Measurements from ENCODE around the gene HCRT.
"Not testable (repeated sequence)": the region's sequence is repeated elsewhere in the genome, so short reads cannot be mapped to it uniquely, and the experiment has no call there.

HCRT gene

GRCh38 chr17:42179335-42179734, 5.9 kb downstream of the HCRT start:
- no peak for DNase-seq

GRCh38 chr17:42178817-42179216, 6.4 kb downstream of the HCRT start:
- DNase-seq, result no peak

GRCh38 chr17:42177684-42178083, 7.6 kb downstream of the HCRT start:
- no peak for DNase-seq

- DNase-seq, result no peak
Observed at GRCh38 chr17:42174126-42174783, 11.0 kb downstream of the HCRT start.

- no peak for DNase-seq
Observed at GRCh38 chr17:42171831-42172230, 13.4 kb downstream of the HCRT start.

- DNase-seq, result no peak
Observed at GRCh38 chr17:42169351-42169750, 15.9 kb downstream of the HCRT start.

- DNase-seq, result no peak
Observed at GRCh38 chr17:42167807-42168206, 17.4 kb downstream of the HCRT start.

- DNase-seq, result no peak
Observed at GRCh38 chr17:42166196-42166763, 19.0 kb downstream of the HCRT start.

GRCh38 chr17:42165751-42166150, 19.5 kb downstream of the HCRT start:
- no peak for DNase-seq

GRCh38 chr17:42163696-42164407, 21.4 kb downstream of the HCRT start:
- DNase-seq, result no peak

- DNase-seq, result no peak
Observed at GRCh38 chr17:42163113-42163512, 22.1 kb downstream of the HCRT start.

- DNase-seq, result no peak
Observed at GRCh38 chr17:42160531-42160910, 24.7 kb downstream of the HCRT start.

GRCh38 chr17:42159796-42160530, 25.3 kb downstream of the HCRT start:
- no peak for DNase-seq

- DNase-seq, result no peak
Observed at GRCh38 chr17:42155614-42156045, 29.6 kb downstream of the HCRT start.

- DNase-seq, result no peak
Observed at GRCh38 chr17:42153919-42154742, 31.1 kb downstream of the HCRT start.

- DNase-seq, result no peak
Observed at GRCh38 chr17:42146911-42147607, 38.2 kb downstream of the HCRT start.

GRCh38 chr17:42143138-42143537, 42.1 kb downstream of the HCRT start:
- DNase-seq, result not testable (repeated sequence)

- DNase-seq, result no peak
Observed at GRCh38 chr17:42142371-42142896, 42.8 kb downstream of the HCRT start.

- no peak for DNase-seq
Observed at GRCh38 chr17:42141382-42141781, 43.9 kb downstream of the HCRT start.

GRCh38 chr17:42140690-42141089, 44.6 kb downstream of the HCRT start:
- not testable (repeated sequence) for DNase-seq

GRCh38 chr17:42138749-42139492, 46.3 kb downstream of the HCRT start:
- no peak for DNase-seq
